GM18858 (cell line): Measurements from ENCODE around the gene PRICKLE2.

ENCODE experiments used
- ATAC-seq: cut with Tn5 transposase; IDR thresholded peaks from one replicate; pipeline ENCODE4 v1.9.1; 2021; ENCODE audit not compliant: unreplicated experiment

The PRICKLE2 gene

DNA sequence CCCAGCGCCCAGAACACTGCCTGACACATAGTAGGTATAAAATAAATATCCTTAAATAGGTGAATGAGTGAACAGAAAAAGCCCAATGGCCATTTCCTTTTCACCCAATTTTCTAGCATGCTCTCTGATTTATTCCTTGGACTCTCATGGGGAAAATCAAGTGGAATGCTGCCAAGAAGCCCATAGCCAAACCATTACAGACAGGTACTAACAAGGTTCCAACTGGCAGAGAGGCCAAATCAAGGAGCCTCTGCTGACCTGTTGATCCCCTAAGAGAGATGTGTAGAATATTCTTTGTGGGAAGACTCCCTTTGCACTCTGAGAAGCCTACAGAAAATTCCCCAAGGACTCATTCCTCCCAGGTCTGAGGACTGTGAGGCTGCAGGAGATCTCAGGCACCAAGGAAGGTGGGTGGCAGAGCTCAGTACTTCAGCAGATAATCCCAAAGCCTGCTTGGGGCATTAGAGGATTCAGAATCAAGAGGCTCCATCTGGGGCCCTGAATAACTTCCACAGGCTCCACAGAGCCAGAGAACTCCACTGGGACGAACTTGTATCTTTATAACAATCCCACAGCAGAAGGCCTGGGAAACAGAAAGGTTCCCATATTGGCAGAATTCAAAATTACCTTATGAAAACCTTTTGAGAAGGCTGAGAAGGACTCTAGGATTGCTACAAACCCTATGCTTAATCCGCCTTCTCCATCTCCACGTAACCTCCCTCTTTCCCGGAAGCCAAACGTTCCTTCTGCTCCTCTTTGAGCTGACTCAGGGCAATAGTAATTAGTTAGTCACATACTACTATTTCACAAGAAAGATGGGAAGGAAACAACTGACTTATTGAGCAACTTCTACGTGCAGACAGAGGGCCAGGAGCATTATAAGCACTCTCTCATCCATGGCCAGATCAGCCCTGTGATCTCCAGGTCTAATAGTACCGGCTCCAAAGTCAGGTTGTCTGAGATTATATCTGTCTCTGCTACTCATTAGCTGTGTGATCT, 34.5 kb downstream of the PRICKLE2 start:
- ATAC-seq, result no peak

DNA sequence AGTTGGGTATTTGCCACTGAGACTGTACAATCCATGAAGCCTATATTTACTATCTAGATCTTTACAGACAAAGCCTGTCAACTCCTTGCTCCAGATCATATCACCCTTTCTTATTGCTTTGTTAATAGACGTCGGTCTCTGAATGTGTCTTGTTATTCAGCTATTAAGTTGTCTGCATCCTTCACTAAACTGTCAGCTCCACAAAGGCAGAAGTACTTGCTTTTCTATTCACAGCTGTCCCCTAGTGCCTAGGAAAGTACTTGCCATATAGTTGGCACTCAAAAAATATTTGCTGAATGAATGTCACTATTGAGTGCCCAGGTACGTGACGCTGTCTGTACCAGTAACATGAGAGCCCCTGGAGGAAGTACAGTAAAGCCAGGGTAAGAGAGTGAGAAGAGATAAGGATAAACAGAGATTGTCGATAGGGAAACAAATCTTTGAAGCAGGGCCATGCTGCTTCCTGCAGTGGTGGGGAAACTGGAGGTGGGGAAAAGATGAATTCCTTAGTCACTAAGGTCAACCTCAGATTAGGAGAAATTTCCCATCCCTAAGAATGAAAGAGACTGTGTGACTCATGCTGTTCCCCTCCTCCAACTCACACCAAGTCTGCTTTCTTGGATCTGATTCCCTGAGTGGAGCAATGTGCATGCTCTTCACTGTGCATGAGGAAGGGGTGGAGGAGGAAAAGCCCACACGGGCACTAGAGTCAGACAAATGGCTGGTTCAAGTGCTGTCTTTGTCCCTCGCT, 36.3 kb downstream of the PRICKLE2 start:
- ATAC-seq, result no peak

DNA sequence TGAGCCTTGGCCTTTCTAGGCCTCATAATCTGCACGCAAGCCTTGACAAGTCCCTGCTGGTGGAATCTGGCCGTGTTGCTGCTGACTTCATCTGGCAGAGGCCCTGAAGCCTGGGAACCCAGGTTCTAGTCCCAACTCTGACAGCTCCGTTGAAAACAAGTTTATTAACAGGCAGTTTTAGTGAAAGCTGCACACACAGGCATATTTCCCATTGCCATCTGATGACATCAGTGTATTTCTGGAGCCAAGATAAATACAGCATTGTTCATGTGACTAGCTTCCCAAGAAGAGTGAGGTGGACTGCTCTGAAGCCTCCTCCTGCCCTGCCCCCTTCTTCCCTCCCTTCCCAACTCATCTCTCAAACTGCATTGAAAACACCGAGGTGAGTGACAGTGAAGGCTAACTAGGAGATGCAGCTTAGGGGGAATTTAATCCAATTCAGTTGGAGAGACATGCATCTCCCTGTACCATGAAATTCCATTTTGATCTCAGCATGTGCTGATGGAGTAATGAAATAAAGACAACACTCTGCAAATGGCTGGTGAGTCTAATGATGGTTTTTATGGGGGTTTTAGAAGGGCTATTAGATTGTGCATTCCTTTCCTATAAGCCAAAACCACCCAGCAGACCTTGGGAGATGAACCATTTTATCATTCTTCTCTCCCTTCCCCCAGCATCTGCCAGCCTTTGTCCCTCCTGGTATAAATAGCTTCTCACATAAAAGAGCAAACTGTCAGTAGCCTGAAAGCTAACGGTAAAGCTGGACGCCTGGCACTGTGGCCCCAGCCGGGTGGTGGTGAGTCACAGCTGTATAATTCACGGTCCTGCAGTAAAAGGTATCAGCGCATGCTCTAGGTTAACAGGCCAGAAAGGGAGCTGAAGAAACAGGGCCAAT, 38.0 kb downstream of the PRICKLE2 start:
- no peak for ATAC-seq

DNA sequence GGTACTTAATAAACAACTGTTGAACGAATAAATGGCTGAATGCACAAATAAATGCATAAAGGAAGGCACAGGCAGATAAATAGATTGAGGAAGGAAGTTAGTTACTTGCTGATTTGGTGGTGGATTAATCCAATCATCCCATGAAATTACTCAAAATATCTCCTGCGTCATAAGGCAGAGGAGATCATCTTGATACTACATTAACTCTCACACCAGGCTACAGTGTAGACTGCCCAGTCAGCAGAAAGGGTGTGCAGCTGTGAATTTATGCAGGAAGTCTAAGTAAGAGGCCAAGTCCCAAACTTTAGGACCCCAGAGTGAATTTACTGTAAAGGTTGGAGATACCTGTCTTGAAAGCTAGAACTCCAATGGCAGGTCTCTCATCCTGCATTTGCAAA, 38.6 kb downstream of the PRICKLE2 start:
- ATAC-seq, result no peak

DNA sequence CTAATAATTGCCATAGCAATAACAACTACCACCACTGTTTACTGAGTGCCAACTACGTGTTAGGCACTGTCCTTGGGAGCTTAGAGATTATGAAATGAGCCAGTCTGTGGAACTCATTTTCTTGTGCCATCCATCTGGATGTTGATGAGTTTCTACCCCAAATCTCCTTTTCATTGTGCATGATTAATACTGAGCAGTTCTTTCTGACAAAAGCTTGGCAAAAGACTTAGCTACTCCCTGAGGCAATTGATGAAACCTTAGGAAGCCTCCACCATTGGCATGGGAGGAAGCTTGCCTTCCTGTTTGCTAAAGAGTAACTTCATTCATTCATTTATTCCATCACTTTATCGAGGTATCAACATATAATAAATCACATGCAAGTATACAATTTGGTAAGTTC, 39.8 kb downstream of the PRICKLE2 start:
- ATAC-seq, result no peak

DNA sequence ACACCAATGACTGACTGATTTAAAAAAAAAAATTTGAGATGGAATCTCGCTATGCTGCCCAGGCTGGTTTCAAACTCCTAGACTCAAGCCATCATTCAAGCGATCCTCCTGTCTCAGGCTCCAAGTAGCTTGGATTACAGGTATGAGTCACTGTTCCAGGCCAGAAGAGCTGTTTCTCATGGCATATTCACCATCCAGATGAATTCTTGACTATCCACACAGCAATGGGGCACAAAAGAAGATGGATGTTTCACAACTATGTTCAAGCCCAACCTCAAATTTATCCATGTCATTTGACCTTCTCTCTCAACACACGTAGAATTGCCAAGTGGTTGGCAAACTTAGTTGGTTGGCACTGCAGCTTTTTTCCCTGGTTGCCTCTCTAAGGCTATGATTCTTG, 40.6 kb downstream of the PRICKLE2 start:
- no peak for ATAC-seq

DNA sequence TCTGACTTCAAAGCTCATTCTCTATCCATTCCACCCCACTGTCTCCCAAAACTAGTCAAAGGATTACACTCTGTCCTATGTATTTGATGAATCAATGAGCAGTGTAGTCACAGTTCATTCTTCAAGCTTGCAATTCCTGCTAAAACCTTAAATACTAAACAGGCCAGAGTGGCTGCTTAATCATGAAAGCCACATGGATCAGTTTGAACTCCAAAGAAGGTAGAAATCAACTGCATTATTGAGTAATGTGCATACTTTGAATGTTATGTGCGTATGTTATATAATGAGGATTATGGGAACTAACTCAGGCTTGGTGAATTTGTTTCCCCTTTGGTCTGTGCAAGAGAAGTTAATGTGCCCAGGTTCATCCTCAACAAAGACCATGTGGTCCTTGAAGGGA, 45.4 kb downstream of the PRICKLE2 start:
- no peak for ATAC-seq

DNA sequence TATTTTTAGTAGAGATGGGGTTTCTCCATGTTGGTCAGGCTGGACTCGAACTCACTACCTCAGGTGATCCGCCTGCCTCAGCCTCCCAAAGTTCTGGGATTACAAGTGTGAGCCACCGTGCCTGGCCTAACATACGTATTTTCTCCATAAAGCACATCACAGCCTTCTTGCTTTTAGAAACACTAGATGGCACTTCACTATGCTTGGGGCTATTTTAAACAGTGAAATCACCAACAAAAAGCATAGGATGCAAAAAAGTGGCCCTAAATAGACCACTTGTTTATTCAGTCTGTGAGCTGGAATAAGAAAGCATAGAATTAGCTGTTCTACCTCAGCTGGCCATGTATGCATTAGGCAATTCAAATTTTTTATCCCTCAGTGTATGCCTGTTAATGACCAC, 46.0 kb downstream of the PRICKLE2 start:
- no peak for ATAC-seq

DNA sequence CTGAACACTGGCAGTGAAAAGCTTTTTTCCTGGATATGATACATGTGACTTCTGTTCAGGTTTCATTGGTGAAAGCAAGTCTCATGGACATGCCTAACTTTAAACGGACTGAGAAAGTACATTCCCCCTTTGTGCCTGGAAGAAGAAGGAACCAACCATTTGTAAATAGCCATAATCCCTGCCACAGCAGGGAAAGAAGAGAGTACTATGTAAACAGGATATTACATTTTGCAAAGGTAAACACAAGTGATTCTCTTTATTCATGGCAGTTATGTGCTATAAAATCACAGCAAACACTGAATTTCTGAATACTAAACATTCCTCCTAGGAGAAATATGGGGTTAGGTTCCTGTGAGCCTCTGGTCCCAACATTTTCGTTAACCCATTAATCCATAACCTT, 46.8 kb downstream of the PRICKLE2 start:
- no peak for ATAC-seq

DNA sequence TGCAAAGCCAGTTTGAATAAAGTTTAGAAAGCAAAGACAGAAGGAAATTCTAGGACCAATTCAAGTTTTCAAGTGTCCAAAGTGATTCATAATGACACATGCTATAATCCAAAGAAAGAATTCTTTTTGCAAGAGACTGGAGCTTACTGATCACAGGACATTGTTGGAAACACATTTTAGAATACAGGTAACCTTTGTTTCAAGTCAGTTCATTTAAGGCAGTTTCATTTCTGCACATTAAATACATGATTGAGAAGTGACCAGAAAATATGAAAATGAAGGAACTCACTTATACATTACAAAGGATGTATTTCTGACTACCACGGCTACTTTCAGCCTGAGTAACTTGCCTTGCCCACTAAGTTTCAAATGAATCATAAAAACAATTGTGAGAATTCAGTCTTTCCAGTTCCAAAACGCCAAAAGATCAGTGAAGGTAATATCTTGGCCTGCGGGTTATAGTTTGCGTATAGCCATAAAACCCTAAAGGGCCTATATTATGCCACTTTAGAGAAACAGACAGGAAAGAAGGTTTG, 48.7 kb downstream of the PRICKLE2 start:
- ATAC-seq, result peak; percentile 66

DNA sequence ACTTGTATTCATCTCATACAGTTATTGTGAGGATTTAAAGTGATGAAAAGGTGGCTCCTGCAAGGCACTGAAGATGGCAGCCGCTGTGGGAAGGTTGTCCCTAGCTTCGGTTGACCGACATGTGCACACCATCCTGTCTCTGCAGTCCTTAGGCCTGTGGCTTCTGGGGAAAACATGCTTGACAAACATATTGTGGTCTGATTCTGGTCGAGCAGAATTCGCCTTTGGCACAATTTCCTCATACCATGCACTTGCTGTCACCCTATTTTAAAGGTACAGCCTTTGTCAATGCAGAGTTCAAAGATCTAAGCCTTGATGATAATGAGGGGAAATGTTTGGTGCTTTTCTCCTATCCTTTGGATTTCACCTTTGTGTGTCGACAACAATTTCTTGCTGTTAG, 50.9 kb downstream of the PRICKLE2 start:
- ATAC-seq, result no peak

DNA sequence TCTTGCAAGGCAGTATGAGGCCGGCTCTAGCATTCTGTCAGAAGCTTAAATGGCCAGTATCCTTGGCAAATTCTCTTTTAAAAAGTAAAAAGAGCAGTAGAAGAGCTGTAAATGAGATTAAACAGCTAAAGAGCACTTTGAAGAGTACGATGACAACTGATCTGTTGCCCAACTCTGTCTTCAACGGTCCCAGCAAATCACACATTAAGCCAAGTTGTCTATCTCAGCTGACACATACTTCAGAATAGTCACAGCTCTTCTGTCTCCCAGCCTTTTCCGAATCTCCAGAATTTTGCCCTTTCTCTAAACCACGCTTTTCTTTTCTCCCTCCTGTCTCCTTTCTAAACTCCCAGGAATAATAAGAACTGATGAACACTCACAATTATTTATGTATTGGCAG, 51.7 kb downstream of the PRICKLE2 start:
- ATAC-seq, result no peak

DNA sequence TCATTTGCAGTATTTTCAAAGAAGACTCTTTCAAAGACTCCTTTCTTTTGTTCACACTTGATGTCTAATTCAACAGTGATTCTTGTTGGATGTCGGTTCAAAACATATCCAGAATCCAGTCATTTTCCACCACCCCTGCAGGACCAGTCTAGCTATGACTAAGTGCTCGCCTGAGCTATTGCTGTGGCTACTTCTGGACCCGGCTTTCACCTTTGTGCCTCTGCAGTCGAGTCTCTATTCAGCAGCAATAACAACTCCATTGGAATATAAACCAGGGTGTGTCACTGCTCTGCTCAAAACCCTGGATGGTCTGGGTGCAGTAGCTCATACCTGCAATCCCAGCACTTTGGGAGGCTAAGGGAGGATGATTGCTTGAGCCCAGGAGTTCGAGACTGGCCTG, 55.0 kb downstream of the PRICKLE2 start:
- no peak for ATAC-seq

DNA sequence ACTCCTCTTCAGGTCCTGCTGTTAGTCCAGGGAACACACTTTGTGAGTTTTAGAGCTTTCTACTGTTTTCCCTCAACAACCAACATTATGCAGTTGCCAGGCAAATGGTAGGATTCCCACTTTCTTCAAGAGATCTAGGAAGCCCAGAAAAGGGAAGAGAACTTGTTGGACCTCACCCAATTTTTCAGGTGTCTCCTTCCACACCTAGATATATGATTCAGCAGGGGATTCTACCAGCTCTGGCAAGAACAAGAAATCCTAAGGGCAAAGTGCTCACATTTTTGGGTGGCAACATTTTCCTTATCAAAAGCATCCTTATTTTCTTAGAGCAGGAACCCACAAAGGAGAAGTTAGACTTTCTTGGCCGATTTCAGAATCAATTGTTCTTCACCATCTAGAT, 57.4 kb downstream of the PRICKLE2 start:
- ATAC-seq, result no peak

DNA sequence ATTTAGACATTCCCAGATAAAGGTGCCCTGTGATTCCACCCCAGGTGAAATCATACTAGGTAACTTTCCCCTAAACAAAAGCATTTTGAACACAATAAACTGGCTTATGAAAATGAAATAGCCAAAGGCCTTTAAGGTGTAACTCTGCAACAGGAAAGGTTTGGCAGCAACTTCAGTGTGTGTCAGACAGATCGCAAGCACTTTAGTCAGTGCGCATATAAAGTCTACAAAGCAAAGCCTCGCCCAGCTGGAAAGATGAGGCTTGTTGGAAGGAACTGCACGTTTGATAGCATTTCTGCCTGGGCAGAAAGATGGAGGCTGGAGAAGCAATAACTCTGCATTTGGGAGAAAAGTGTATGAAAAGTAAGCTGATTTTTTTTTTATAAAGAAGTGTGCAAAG, 57.9 kb downstream of the PRICKLE2 start:
- no peak for ATAC-seq

DNA sequence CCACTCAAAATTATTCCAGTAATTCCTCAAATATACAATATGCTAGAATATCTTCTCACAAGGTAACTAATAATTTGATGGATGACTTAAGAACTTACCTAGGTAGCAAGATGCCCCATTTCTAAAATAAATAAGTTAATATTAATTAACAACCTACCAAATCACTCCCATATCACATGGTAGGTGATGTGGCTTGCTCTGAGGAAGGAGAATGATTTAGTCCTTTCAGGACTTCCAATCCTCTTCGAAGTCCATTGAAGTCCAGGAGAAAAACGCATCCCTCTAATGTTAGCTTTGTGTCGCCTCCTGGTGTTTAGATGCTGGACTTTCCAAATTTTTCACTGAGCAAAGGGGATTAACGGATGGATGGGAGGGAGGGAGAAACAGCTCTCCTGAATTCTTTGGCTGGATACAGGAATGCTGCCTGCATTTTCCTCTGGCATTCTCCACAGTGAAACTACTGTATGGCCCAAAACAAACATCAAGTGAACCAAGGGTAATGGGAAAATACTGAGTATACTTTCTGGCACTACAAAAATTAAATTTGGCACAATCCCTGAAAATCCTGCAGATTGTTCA, 58.6 kb downstream of the PRICKLE2 start:
- ATAC-seq, result no peak

DNA sequence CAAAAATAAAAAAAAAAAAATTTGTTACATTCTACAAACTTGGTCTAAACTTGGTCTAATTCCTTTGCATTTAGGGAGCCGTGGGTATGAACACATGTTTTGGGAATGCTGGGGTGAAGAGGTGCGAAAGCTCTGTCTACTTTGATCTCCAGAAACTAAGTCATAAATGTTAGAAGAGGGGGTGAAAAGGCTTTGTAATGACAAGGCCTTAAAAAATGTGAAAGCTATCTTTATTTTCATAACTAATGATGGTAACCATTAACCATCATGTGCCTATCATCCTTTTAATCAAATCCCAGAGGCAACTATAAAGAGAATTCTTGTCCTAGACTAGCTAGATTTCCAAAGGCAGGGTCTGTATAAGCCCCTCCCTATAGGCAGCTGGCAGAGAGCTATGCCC, 60.9 kb downstream of the PRICKLE2 start:
- ATAC-seq, result no peak

DNA sequence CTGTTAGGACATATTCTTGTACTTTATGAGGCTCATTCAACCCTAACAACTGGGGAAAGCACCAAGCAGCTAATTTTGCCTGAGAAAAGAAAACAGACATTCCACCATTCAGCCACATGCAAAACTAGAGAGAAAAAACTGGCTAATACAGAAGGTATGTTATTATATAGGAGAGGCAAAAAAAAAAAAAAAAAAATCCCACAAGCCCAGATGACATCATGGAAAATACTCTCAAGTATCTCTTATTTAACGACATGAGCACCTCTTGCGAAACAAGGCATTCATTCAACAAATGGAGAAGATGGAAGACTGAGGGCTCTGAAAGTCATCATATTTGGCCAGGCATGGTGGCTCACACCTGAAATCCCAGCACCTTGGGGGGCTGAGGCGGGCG, 61.5 kb downstream of the PRICKLE2 start:
- ATAC-seq, result no peak

DNA sequence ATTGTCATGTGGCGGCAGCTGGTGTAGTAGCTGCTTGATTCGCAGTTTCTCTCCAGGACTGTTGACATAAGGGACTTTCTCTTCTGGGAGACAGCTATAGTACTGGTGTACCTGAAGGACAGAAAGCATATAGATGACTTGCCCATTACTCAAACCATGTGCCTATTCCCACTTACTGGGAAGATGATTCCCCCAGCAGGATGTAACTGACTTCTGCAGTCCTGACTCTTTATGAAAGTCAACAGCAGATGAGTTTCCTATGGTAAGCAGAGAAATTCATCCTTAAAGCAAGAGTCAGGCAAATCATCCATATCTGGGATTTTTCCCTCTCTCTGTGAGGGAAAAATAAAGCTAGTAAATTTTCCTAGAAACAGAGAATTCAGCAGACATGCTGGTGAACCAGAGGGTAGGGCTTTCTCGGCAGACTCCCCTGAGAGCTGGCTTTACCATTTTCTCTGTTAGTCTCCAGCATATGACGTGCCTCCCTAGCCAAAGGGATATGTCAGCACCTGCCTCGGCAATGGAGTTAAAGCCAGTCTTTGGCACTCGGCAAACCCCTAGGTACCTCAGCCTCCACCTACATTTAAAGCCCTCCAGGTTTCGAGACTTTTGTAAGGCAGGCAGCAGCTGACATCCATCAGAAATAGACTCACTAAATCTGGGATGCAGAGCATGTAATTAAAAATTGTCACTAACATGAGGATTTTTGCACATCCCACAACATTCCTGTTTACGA, 62.1 kb downstream of the PRICKLE2 start:
- no peak for ATAC-seq

DNA sequence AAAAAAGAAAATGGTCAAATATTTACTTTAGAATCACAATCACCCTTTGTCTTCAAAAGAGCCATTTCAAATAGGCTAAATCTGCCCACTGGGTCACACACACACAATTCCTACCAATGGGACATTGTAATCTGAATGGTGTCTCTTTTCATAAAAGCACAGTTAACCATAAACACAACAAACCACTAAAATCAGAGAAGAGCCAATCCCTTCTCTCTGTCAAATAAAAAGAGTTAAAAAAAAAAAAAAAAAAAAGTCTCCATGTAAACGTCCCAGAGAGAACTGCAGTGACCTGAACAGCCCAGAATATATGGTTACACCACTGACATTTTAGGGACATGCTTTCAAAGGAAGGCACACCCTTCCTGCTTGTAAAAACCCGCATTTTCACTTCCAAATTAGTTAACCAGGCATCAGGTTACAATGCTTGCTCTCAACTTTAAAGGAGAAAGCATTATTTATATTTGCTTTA, 63.7 kb downstream of the PRICKLE2 start:
- no peak for ATAC-seq
